ENCODE results near the gene KRTAP5-4. TPM values are rescaled to one million over a fixed set of nuclear protein-coding genes. Genes with fewer than 3 reads are reported as not detected.
"Not testable (repeated sequence)": the region's sequence is repeated elsewhere in the genome, so short reads cannot be mapped to it uniquely, and the experiment has no call there.

The KRTAP5-4 gene
- total RNA-seq, 1 donor from 2014 or later = not detected

DNA sequence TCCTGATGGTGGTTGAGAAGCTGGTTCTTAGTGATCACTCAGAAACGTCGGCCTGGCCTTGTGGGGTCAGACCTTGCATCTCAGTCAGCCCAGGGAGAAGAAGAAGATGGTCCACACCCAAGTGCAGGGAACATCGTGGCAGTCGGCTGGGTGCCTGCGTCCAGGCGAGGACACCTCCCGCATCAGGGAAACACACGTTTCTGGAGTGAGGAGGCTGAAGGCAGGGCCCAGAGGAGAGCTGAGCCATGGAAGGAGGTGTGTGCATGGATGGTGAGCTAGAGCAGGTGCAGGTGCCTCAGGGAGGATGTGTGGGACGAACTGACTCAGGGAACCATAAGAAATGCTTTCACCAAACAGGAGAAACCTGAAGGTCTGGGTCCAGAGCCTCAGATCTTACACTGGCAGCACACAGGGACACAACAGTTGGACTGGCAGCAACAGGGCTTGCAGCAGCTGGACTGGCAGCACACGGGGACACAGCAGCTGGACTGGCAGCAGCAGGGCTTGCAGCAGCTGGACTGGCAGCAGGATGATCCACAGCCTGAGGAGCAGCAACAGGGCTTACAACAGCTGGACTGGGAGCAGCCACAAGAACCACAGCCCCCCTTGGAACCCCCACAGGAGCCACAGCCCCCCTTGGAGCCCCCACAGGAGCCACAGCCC, 24.5 kb downstream of the KRTAP5-4 start:
- DNase-seq = no peak
- H3K27me3 ChIP-seq (ENCODE audit: low read depth) = peaks cover 3% of the 10 kb centered on the region

DNA sequence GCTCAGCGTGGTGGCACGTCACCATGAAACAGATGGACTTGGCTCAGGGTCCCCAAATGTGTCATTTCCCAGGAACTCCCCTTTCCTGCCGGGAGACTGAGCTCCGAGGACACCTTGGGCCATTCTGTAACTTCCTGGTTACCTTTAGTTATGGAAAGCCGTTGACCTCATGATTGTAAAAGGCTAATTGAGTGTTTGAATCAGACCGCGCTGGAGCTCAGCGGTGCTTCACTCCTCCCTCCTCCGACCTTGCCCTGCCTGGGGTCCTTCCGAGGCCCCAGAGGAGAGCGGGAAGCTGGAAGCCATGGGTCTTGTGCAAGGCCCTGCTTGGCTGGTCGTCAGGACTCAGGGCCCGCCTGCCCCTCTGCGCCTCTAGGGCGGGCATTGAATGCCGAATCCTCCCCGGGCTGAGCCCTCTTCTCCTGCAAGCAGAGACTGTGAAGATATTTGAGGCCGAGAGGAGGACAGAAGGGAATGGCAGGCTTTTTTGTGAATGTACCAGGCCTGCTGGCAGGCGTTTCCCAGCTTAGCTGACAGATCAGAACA, 25.3 kb downstream of the KRTAP5-4 start:
- intact Hi-C loops (cut with DNase I); H3K36me3 ChIP-seq; H3K9me3 ChIP-seq; H3K4me3 ChIP-seq; H3K27me3 ChIP-seq (ENCODE audit: low read depth); H3K4me1 ChIP-seq; H3K27ac ChIP-seq; DNase-seq: not testable (repeated sequence)
- ATAC-seq = peak; percentile 12 to 29

More for the DNA sequence above, 24.5 kb downstream of the KRTAP5-4 start:
- ATAC-seq = no peak
- Histone ChIP-seq H3K9me3 (no peaks in the 10 kb centered on the region), H3K4me3 (no peak overlapping the region), H3K4me1 (no peaks in the 10 kb centered on the region), H3K27ac (no peak overlapping the region), H3K36me3 (no peaks in the 10 kb centered on the region)
- intact Hi-C loops (cut with DNase I) = no loop called here
- TF ChIP-seq, protein P1, sequence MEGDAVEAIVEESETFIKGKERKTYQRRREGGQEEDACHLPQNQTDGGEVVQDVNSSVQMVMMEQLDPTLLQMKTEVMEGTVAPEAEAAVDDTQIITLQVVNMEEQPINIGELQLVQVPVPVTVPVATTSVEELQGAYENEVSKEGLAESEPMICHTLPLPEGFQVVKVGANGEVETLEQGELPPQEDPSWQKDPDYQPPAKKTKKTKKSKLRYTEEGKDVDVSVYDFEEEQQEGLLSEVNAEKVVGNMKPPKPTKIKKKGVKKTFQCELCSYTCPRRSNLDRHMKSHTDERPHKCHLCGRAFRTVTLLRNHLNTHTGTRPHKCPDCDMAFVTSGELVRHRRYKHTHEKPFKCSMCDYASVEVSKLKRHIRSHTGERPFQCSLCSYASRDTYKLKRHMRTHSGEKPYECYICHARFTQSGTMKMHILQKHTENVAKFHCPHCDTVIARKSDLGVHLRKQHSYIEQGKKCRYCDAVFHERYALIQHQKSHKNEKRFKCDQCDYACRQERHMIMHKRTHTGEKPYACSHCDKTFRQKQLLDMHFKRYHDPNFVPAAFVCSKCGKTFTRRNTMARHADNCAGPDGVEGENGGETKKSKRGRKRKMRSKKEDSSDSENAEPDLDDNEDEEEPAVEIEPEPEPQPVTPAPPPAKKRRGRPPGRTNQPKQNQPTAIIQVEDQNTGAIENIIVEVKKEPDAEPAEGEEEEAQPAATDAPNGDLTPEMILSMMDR (IDR thresholded peaks at IDR 0.05) = no peak

DNA sequence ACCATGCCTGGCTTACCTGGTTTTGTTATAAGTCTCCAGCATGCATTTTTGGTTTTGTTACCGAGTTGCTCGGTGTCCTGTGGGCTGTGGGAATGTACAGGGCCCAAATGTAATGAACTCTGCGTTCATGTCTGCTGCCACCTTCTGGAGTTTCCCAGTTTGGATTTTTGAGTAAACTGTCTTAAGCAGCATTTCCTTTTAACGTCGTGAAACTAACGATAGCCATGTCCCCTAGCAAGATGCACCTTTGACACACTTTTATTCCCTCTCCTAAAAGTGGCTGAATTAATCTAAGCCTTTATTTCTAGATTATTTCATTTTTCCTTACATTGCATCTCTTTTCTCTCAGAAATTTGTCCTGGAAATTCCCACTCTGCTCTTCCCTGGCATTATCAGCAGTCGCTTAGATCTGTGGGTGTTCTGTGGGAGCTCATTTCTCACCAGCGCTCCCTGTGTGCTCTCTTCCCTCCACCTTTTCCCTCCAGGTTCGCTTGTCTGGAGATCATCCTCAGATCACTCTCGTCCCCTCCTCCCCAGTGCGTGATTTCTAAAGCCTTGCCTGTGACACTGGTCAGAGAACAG, 25.9 kb downstream of the KRTAP5-4 start:
- H3K27ac ChIP-seq; H3K9me3 ChIP-seq; intact Hi-C loops (cut with DNase I); H3K36me3 ChIP-seq; ATAC-seq; H3K27me3 ChIP-seq (ENCODE audit: low read depth); H3K4me1 ChIP-seq; H3K4me3 ChIP-seq; DNase-seq: not testable (repeated sequence)

DNA sequence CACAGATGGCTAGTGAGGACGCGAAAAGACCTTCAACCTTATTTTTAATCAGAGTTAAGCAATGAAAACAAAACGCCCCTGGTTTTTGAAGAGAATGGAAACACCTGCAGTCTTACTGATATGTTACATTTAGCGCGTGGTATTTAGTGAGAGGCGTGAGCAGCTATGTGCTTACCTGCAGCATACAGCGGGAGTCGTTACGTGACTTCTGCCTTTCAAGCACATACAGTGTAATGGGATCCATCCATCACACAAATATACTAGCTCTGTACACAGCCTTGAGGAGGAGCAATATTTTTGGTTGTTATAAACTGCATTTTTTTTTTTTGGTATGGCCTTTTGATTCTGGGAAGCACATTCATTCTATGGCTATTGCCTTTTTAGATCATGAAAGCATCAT, 29.3 kb downstream of the KRTAP5-4 start:
- Histone ChIP-seq H3K27ac (no peak overlapping the region), H3K9me3 (no peaks in the 10 kb centered on the region), H3K4me3 (no peak overlapping the region), H3K4me1 (peaks cover 17% of the 10 kb centered on the region), H3K27me3 (ENCODE audit: low read depth) (no peaks in the 10 kb centered on the region), H3K36me3 (no peaks in the 10 kb centered on the region)
- DNase-seq (no peak), ATAC-seq (no peak)
- TF ChIP-seq, protein P1 (IDR thresholded peaks at IDR 0.05) = no peak
- intact Hi-C loops (cut with DNase I) = no loop called here

DNA sequence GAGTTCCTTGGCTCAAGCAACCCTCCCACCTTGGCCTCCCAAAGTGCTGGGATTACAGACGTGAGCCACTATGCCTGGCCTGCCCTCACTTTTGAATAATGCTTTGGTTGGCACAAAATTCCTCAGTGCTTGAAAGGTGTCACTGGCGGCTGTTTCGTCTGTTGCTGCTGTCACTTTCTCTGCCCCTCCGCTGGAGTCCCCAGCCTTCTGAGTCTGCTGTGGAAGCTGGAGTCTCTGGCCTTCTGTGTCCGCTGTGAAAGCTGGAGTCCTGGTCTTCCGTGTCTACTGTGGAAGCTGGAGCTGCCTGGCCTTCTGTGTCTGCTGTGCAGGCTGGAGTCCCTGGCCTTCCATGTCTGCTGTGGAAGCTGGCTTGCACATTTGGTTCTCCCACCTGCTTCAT, 31.9 kb downstream of the KRTAP5-4 start:
- H3K4me1 ChIP-seq = peaks cover 17% of the 10 kb centered on the region
- H3K9me3 ChIP-seq = no peaks in the 10 kb centered on the region
- no peaks in the 10 kb centered on the region for H3K36me3 ChIP-seq
- intact Hi-C loops (cut with DNase I) = no loop called here
- no peak for ATAC-seq
- TF ChIP-seq, protein P1 (IDR thresholded peaks at IDR 0.05) = no peak
- no peak overlapping the region for H3K4me3 ChIP-seq
- H3K27ac ChIP-seq = no peak overlapping the region
- no peaks in the 10 kb centered on the region for H3K27me3 ChIP-seq (ENCODE audit: low read depth)
- DNase-seq = no peak

DNA sequence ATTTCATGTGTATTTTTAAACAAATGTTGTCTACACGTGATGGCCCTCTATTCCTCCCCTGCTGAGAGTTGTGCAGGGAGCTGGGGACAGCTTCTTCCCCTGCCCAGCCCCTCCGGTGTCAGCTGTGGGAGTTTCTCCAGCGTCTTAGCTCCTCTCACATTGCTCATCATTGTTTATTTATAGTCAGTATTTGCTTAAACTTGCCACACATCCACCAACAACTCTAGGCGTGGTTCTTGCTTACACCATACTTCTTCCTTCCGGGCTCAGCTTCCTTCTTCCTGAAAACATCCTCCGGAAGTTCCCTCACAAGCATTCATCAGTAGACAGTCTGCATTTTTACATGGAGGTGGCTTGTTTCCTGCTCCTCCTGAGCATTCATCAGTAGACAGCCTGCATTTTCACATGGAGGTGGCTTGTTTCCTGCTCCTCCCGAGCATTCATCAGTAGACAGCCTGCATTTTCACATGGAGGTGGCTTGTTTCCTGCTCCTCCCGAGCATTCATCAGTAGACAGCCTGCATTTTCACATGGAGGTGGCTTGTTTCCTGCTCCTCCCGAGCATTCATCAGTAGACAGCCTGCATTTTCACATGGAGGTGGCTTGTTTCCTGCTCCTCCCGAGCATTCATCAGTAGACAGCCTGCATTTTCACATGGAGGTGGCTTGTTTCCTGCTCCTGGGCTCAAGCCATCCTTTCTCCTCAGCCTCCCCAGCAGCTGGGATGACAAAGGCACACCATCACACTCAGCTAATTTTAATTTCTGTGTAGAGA, 32.6 kb downstream of the KRTAP5-4 start:
- H3K4me3 ChIP-seq; H3K36me3 ChIP-seq; DNase-seq; H3K27me3 ChIP-seq (ENCODE audit: low read depth); H3K9me3 ChIP-seq; intact Hi-C loops (cut with DNase I): not testable (repeated sequence)
- Histone ChIP-seq H3K4me1 (peaks cover 17% of the 10 kb centered on the region), H3K27ac (peak overlapping the region; percentile 34)
- peak; percentile 49 to 67 for ATAC-seq

Data from lower lobe of right lung (tissue), 2 donors.